Erythroblast (primary cell): ENCODE results near the gene CABLES1.

Experiments
- GATA1 ChIP-seq: IDR thresholded peaks from 2 replicates; pipeline ENCODE4 v1.6.1; 2011; ENCODE audit warnings: low read depth, mild to moderate bottlenecking, control low read depth, low read length, moderate library complexity
- POLR2A ChIP-seq: IDR thresholded peaks from 2 replicates; pipeline ENCODE4 v1.6.1; 2011; ENCODE audit warnings: mild to moderate bottlenecking, low read length

DNA sequence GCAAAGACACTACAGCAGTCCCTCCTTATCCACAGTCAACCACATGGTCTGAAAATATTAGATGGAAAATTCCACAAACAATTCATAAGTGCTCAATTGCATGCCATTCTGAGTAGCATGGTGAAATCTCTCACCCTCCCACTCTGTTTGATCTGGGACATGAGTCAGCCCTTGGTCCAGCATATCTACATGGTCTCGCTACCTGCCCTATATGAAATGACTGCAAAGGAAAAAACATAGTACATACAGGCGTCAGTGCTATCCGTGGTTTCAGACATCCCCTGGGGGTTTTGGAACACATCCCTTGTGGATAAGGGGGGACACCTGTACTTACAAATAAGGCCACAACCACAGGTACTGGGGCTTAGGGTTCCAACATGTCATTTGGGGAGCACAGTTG, 73.7 kb downstream of the CABLES1 start:
- TF ChIP-seq POLR2A, result no peak
- no peak for TF ChIP-seq GATA1
